Dermis microvascular lymphatic vessel endothelial cell (primary cell): ENCODE measurements around the gene ZBTB22. TPM values are rescaled to one million over a fixed set of nuclear protein-coding genes. Genes with fewer than 3 reads are reported as not detected.
"Not testable (repeated sequence)": the region's sequence is repeated elsewhere in the genome, so short reads cannot be mapped to it uniquely, and the experiment has no call there.

Experiments used
- DNase-seq, 2 donors: peaks; one replicate each; pipeline versions ENCODE4 v3.0.0 to v3.0.0-alpha.2; 2010; ENCODE audit warnings: low read depth in 2 of 2
- total RNA-seq: library from RNA; depleted of rRNA; stranded (reverse); fragments of >200 nt; gene quantifications from 2 replicates; pipeline ENCODE4 v1.2.1, GENCODE V29; 2014

Gene ZBTB22
- total RNA-seq, 1 donor from 2014 or later, result 10.9 TPM

DNA sequence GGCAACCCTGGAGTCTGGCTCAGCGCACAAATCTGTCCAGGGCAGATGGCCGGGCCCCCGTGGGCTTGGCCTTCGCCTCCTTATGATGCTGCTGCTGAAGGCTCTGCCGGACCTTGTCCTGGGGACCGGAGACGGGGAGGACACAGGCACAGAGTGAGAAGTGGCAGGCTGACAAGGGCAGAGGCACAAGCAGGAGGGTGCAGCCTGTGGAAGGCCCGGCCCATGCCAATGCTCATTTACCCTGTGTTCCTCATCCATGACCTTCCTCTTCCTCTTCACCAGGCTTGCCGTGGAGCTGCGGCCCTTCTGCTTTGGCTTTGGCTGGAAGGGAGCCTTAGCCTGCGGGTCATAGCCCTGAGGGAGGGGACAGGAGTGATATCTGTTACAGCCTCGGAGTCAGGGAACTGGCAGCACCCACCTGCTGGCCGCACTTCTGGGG is 38.3 kb downstream of the ZBTB22 start:
- DNase-seq, result no peak

DNA sequence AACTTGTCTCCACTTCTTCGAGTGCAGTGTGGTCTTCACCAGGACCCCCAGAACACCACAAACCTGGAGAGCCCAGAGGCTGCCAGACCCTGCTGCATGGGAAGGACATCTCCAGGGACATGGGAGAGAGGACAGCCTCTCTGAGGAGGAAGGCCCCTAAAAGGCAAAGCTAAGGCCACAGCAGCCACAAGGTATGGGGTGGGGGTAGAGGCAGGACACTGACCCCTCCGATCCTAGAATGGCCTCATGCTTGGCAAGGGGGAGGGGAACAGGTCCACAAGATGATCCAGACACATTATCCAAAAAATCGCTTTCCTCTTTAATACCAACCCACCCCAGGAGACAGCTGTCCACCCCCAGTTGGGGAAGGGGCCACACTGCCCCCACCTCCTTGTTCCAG is 38.7 kb downstream of the ZBTB22 start:
- DNase-seq, result no peak

DNA sequence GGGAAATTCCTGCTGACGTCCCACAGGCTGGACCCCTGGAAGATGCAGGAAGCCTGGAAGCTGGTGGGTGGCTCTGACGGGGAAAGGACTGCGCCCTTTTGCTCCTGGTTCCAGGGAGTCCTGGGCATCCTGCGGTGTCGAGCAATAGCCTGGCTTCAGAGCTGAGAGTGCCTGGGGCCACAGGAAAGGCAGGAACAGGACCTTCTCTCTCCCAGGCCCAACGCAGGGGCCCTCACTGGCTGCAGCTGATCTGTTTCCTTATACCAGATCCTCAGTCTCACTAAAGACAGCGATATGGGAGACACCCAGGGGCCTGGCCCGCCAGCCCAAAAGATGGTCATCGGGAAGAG is 39.2 kb downstream of the ZBTB22 start:
- no peak for DNase-seq

DNA sequence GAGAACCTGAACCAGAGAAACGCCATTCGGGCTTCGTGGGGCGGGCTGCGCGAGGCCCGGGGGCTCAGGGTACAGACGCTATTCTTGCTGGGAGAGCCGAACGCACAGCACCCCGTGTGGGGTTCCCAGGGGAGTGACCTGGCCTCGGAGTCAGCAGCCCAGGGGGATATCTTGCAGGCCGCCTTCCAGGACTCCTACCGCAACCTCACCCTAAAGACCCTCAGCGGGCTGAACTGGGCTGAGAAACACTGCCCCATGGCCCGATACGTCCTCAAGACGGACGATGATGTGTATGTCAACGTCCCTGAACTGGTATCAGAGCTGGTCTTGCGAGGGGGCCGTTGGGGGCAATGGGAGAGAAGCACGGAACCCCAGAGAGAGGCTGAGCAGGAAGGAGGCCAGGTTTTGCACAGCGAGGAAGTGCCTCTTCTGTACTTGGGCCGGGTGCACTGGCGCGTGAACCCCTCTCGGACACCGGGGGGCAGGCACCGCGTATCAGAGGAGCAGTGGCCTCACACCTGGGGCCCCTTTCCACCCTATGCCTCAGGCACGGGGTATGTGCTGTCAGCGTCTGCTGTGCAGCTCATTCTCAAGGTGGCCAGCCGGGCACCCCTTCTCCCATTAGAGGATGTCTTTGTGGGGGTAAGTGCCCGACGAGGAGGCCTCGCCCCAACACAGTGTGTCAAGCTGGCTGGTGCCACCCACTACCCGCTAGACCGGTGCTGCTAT is 39.7 kb downstream of the ZBTB22 start:
- no peak for DNase-seq

DNA sequence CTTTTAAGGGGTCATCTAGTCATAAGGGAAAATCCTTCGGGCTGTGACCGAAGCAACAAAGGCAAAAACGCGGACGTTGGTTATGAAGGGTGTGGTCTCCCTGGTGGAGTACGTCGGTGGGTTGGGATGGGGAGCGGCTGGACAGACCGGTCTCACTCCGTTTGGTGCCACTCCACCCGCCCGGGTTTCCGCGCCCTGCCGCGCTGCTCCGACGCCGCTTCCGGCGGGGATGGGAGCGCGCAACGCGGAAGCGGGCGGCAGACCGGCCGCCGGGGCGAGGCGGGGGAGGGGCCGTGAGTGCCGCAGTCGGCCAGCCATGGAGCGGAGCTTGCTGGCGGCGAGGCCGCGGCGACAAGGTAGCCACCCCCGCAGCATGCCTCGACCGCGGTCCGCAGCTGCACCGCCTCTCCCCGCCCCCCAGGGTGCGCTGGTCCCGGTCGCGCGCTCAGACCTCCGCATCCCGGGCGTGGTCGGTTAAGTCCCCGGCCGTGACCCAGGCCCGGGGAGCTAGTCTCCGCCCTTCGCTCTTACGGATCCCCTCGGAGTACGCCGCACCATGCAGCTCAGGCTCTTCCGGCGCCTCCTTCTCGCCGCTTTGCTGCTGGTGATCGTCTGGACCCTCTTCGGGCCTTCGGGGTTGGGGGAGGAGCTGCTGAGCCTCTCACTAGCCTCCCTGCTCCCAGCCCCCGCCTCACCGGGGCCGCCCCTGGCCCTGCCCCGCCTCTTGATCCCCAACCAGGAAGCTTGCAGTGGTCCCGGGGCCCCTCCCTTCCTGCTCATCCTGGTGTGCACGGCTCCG is 40.5 kb downstream of the ZBTB22 start, which contains the start of gene B3GALT4:
B3GALT4 (plus strand) TSS at position 260 of the 799 bp plus-strand sequence; CDS start at position 557, 297 bp downstream.
- peak in 1 of 2 donors; percentile 71 for DNase-seq

GRCh38 chr6:33276581-33276863 is 41.0 kb downstream of the ZBTB22 start:
- no peak for DNase-seq

DNA sequence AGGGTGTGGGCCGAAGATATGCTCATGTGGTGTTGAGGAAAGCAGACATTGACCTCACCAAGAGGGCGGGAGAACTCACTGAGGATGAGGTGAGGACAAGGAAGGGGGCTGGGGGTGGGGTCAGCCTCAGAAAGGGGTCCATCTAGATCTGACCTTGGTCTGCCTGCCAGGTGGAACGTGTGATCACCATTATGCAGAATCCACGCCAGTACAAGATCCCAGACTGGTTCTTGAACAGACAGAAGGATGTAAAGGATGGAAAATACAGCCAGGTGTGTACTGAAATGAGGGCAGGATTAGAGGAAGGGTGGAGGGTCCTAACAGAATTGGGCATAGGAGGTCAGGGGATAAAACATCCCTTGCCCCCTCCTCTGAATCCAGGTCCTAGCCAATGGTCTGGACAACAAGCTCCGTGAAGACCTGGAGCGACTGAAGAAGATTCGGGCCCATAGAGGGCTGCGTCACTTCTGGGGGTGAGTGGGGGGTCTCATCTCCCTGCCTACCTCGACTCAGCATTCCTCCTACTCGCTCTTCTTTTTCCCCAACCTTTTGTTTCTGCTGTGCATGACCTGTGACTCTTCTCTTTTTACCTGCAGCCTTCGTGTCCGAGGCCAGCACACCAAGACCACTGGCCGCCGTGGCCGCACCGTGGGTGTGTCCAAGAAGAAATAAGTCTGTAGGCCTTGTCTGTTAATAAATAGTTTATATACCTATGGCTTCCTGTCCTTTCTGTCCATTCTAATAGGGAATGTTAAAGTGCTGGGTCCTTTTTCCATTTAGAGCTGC is 41.6 kb downstream of the ZBTB22 start:
- not testable (repeated sequence) for DNase-seq

DNA sequence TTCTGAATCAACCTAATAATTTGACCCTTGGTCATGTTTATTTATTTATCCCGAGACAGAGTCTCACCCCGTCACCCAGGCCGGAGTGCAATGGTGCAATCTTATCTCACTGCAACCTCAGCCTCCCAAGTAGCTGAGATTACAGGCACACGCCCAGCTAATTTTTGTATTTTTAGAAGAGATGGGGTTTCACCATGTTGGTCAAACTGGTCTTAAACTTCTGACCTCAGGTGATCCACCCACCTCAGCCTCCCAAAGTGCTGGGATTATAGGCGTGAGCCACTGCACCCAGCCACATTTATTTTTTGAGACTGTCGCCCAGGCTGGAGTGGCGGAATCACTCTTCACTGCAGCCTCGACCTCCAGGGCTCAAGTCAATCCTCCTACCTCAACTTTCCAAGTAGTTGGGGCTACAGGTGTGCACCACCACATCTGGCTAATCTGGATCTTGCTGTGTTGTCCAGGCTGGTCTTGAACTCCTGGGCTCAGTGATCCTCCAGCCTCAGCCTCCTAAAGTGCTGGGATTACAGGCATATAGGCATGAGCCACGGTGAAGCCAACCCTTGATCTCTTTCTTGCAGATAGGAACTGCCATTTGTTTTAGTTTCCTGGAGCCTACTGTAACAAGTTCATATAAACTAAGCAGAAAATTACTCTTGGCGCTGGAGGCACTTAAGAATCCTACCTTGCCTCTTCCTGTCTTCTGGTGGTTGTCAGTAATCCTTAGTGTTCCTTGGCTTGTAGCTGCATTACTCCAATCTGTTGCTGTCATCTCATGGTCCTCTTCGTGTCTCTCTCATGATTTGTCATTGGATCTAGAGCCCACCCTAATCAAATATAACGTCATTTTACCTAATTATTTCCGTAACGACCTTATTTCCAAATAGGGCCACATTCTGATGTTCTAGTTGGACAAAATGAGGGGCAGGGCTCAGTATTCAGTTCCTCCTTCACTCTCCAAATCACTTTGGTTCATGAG is 43.3 kb downstream of the ZBTB22 start:
- DNase-seq, result no peak

- no peak for DNase-seq
Measured at GRCh38 chr6:33273129-33273923, 44.2 kb downstream of the ZBTB22 start.

GRCh38 chr6:33272275-33273128 is 45.0 kb downstream of the ZBTB22 start:
- no peak for DNase-seq

GRCh38 chr6:33271468-33272274 is 45.9 kb downstream of the ZBTB22 start, which contains the start of the genes RPS18 and VPS52:
TSS of gene RPS18 (plus strand) at chr6:33272075. CDS start at chr6:33272120, 45 bp downstream.
TSS of gene VPS52 (minus strand) at chr6:33271876. CDS start at chr6:33271675, 201 bp downstream.
- DNase-seq, result peak; percentile 100

- no peak for DNase-seq
Measured at GRCh38 chr6:33271117-33271467, 46.5 kb downstream of the ZBTB22 start.

Other genes with a start within 250 kb of the ZBTB22 start
- 3.2 and 6.3 TPM in 2 replicates for gene HLA-DPA1, start 244.1 kb downstream of the ZBTB22 start, total RNA-seq
- gene HLA-DPB1, start 241.8 kb downstream of the ZBTB22 start, total RNA-seq, result 10.9 and 13.4 TPM in 2 replicates
- gene COL11A2, start 125.3 kb downstream of the ZBTB22 start, total RNA-seq, result under 0.01 and 0.38 TPM in 2 replicates
- 18.7 and 26.0 TPM in 2 replicates for gene RXRB, start 117.1 kb downstream of the ZBTB22 start, total RNA-seq
- 83.1 and 112 TPM in 2 replicates for gene SLC39A7, start 116.9 kb downstream of the ZBTB22 start, total RNA-seq
- 7.7 and 11.5 TPM in 2 replicates for gene HSD17B8, start 113.1 kb downstream of the ZBTB22 start, total RNA-seq
- 17.1 and 26.6 TPM in 2 replicates for gene RING1, start 109.2 kb downstream of the ZBTB22 start, total RNA-seq
- gene VPS52, start 45.9 kb downstream of the ZBTB22 start, total RNA-seq, result 25.0 and 26.6 TPM in 2 replicates
- gene RPS18, start 45.7 kb downstream of the ZBTB22 start, total RNA-seq, result 3,127 and 3,683 TPM in 2 replicates
- gene B3GALT4, start 40.6 kb downstream of the ZBTB22 start, total RNA-seq, result 2.9 and 3.0 TPM in 2 replicates
- 57.0 and 66.6 TPM in 2 replicates for gene WDR46, start 28.5 kb downstream of the ZBTB22 start, total RNA-seq
- gene PFDN6, start 28.1 kb downstream of the ZBTB22 start, total RNA-seq, result 21.0 and 31.5 TPM in 2 replicates
- gene RGL2, start 18.8 kb downstream of the ZBTB22 start, total RNA-seq, result 33.2 and 65.0 TPM in 2 replicates
- 47.5 and 102 TPM in 2 replicates for gene TAPBP, start 3.7 kb downstream of the ZBTB22 start, total RNA-seq
- 30.1 and 42.2 TPM in 2 replicates for gene DAXX, start 5.2 kb upstream of the ZBTB22 start, total RNA-seq
- 9.9 and 16.7 TPM in 2 replicates for gene KIFC1, start 74.1 kb upstream of the ZBTB22 start, total RNA-seq
- 6.5 and 13.4 TPM in 2 replicates for gene PHF1, start 93.3 kb upstream of the ZBTB22 start, total RNA-seq
- gene CUTA, start 100.4 kb upstream of the ZBTB22 start, total RNA-seq, result 43.8 and 72.3 TPM in 2 replicates
- gene SYNGAP1, start 102.3 kb upstream of the ZBTB22 start, total RNA-seq, result 1.4 and 2.8 TPM in 2 replicates
- gene ZBTB9, start 136.8 kb upstream of the ZBTB22 start, total RNA-seq, result 3.9 and 6.7 TPM in 2 replicates